ENCODE measurements around the gene SLC26A9.

SLC26A9 gene

GRCh38 chr1:205973377-205974232 is 30.3 kb upstream of the SLC26A9 start:
- DNase-seq = no peak

GRCh38 chr1:205972491-205973168 is 29.4 kb upstream of the SLC26A9 start:
- DNase-seq = no peak

GRCh38 chr1:205972081-205972480 is 28.8 kb upstream of the SLC26A9 start:
- no peak for DNase-seq

GRCh38 chr1:205971082-205971481 is 27.8 kb upstream of the SLC26A9 start:
- no peak for DNase-seq

- no peak for DNase-seq
These were observed 27.2 kb upstream of the SLC26A9 start for GRCh38 chr1:205970486-205970885.

- DNase-seq = no peak
These were observed 26.0 kb upstream of the SLC26A9 start for GRCh38 chr1:205969229-205969628.

- peak; percentile 75 to 80 for DNase-seq
These were observed 24.5 kb upstream of the SLC26A9 start for GRCh38 chr1:205967554-205968335.

- no peak for DNase-seq
These were observed 22.0 kb upstream of the SLC26A9 start for GRCh38 chr1:205965036-205965884.

GRCh38 chr1:205963352-205964155 is 20.3 kb upstream of the SLC26A9 start:
- no peak for DNase-seq

GRCh38 chr1:205962821-205963221 is 19.6 kb upstream of the SLC26A9 start:
- DNase-seq = no peak

GRCh38 chr1:205961991-205962820 is 18.9 kb upstream of the SLC26A9 start:
- DNase-seq = no peak

GRCh38 chr1:205961405-205961804 is 18.1 kb upstream of the SLC26A9 start:
- DNase-seq = no peak

- no peak for DNase-seq
These were observed 16.5 kb upstream of the SLC26A9 start for GRCh38 chr1:205959789-205960188.

- no peak for DNase-seq
These were observed 12.2 kb upstream of the SLC26A9 start for GRCh38 chr1:205955499-205955898.

GRCh38 chr1:205954819-205955404 is 11.7 kb upstream of the SLC26A9 start:
- no peak for DNase-seq

- DNase-seq = no peak
These were observed 8.5 kb upstream of the SLC26A9 start for GRCh38 chr1:205951746-205952145.

GRCh38 chr1:205950826-205951549 is 7.7 kb upstream of the SLC26A9 start:
- DNase-seq = peak in 1 of 2 experiments; percentile 7

GRCh38 chr1:205950280-205950679 is 7.0 kb upstream of the SLC26A9 start:
- DNase-seq = no peak

- DNase-seq = no peak
These were observed 6.5 kb upstream of the SLC26A9 start for GRCh38 chr1:205949753-205950152.

GRCh38 chr1:205948886-205949285 is 5.6 kb upstream of the SLC26A9 start:
- no peak for DNase-seq
